A673 (cell line): ENCODE results near the gene DDT.

Experiments used
- CTCF ChIP-seq: fragments of 300-800, 200-600 bp; sonication (generic); conservative IDR thresholded peaks from 2 replicates; pipeline ENCODE4 v1.5.1; 2017; ENCODE audit warnings: low read depth, mild to moderate bottlenecking, antibody characterized with exemption, low read length, moderate library complexity, mixed read lengths
- EZH2 ChIP-seq: fragments of 200-600 bp; sonication (generic); IDR thresholded peaks from 2 replicates; pipeline ENCODE4 v1.6.1; 2017; ENCODE audit warnings: borderline replicate concordance, low read depth, mild to moderate bottlenecking, mixed read lengths, antibody characterized with exemption, low read length; ENCODE audit not compliant: poor library complexity, severe bottlenecking

GRCh38 chr22:23922921-23923320 is 51.3 kb downstream of the DDT start:
- TF ChIP-seq EZH2 (no peak), CTCF (no peak)
